HG02970 (cell line): ENCODE results near the gene TRERF1.

Experiments used
- ATAC-seq: cut with Tn5 transposase; IDR thresholded peaks from one replicate; pipeline ENCODE4 v1.9.1; 2021; ENCODE audit warnings: mild to moderate bottlenecking, moderate library complexity, moderate number of reproducible peaks; ENCODE audit not compliant: unreplicated experiment, low FRiP score

The TRERF1 gene

GRCh38 chr6:42280966-42281533 is 170.7 kb downstream of the TRERF1 start:
- no peak for ATAC-seq

- no peak for ATAC-seq
Measured at GRCh38 chr6:42279966-42280629, 171.6 kb downstream of the TRERF1 start.

GRCh38 chr6:42279144-42279781 is 172.5 kb downstream of the TRERF1 start:
- no peak for ATAC-seq

- ATAC-seq: no peak
Measured at GRCh38 chr6:42278131-42278853, 173.4 kb downstream of the TRERF1 start.

- no peak for ATAC-seq
Measured at GRCh38 chr6:42276034-42276890, 175.5 kb downstream of the TRERF1 start.

- no peak for ATAC-seq
Measured at GRCh38 chr6:42275376-42276033, 176.2 kb downstream of the TRERF1 start.

- ATAC-seq: no peak
Measured at GRCh38 chr6:42274898-42275297, 176.8 kb downstream of the TRERF1 start.

- ATAC-seq: no peak
Measured at GRCh38 chr6:42271834-42272805, 179.6 kb downstream of the TRERF1 start.

GRCh38 chr6:42269974-42270510 is 181.7 kb downstream of the TRERF1 start:
- ATAC-seq: peak; percentile 9

- ATAC-seq: peak; percentile 63
Measured at GRCh38 chr6:42269553-42269952, 182.2 kb downstream of the TRERF1 start.

GRCh38 chr6:42268835-42269204 is 182.9 kb downstream of the TRERF1 start:
- no peak for ATAC-seq

GRCh38 chr6:42268016-42268834 is 183.5 kb downstream of the TRERF1 start:
- ATAC-seq: no peak

- ATAC-seq: no peak
Measured at GRCh38 chr6:42266538-42266937, 185.2 kb downstream of the TRERF1 start.

GRCh38 chr6:42264852-42265390 is 186.8 kb downstream of the TRERF1 start:
- ATAC-seq: no peak

GRCh38 chr6:42264162-42264851 is 187.4 kb downstream of the TRERF1 start:
- no peak for ATAC-seq

GRCh38 chr6:42263165-42263728 is 188.5 kb downstream of the TRERF1 start:
- ATAC-seq: no peak
